GM19395 (cell line): ENCODE data around the gene RPS26.
"Not testable (repeated sequence)": the region's sequence is repeated elsewhere in the genome, so short reads cannot be mapped to it uniquely, and the experiment has no call there.

Experiments used
- ATAC-seq: cut with Tn5 transposase; IDR thresholded peaks from one replicate; pipeline ENCODE4 v1.9.1; 2021; ENCODE audit warnings: mild to moderate bottlenecking, moderate library complexity; ENCODE audit not compliant: unreplicated experiment

The RPS26 gene

DNA sequence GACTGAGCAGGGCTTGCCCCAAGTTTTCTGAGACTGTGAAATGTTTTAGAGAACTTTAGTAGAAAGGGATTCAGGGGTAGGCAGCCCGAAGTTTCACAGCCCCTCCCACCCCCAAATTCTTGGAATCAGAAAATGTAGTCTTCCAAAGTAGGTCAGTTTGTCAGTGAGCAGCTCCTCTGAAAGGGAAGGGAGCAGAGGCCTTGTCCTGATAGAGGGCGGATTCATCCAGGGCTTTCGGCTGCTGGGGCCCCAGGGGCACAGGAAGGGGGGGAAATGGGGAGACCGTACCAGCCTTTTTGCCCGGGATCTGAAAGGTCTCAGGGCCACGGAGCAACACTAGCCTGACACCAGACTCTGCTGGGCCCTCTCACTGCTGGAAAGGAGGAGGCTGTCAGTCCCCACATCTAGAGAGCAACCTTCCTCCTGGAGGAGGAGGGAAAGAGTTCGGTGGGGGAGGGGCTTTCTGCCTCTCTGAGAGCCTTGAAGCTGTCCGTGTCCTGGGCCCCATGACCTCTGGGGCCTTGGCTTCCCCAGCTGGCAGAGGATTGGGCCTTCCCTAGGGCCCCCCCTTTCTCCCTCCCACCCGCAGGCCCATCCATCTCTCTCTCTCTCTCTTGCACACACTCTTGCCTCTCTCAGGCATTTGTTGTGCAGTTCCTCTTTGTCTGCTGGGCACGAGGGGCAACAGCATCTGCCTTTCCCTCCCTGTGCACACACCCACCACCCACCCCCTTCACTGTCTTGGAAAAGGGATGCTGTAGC, 21.1 kb upstream of the RPS26 start, which contains the start of gene IKZF4:
TSS of gene IKZF4 (plus strand) at position 621 of the 762 bp plus-strand sequence. CDS start 451 bp downstream, outside the sequence.
- no peak for ATAC-seq

GRCh38 chr12:56021889-56022497, 19.7 kb upstream of the RPS26 start:
- no peak for ATAC-seq

- ATAC-seq = no peak
These were observed 13.1 kb upstream of the RPS26 start for GRCh38 chr12:56028511-56029165.

- no peak for ATAC-seq
These were observed 12.6 kb upstream of the RPS26 start for GRCh38 chr12:56029166-56029519.

DNA sequence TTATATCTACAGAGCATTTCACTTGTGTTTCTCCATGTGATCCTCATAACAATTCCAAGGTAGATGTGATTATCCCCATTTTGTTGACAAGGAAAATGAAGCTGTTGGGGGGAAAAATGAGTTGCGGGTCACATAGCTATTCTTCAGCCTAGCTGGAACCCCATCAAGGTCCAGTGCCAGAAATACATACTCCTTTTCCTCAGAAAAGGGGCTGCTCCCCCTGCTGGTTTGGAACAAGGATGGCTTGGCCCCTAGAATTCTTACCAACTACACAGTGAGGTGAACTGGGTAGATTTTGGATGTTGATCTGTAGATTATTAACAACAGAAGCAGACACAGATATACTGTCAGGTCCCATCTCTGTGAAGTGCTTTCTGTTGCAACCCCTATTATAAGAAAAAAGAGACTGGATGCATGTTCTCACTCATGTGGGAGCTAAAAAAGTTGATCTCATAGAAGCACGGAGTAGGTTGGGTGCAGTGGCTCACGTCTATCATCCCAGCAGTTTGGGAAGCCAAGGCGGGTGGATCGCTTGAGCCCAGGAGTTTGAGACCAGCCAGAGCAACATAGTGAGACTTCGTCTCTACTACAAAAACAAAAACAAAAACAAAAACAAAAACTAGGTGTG, 11.9 kb upstream of the RPS26 start:
- ATAC-seq = no peak

DNA sequence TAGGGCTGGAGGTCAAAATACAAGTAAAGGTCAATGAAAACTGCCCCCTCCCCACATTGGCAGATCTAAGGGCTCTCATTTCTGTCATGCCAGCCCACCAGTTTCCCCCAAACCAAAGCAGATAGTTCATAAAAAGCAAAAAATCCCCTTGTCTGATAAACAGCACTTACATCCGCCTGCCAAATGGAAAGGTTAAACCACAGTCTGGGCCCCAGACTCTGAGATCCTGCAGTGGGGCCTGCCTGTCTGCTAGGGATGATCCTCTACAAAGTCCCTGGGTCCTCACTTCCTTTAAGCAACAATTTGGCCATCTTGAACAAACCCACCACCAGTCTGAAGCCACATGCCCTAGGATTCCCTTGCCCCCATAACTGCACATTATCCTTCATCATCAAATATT, 9.7 kb upstream of the RPS26 start:
- ATAC-seq = no peak

GRCh38 chr12:56034586-56035332, 7.0 kb upstream of the RPS26 start:
- ATAC-seq = no peak

DNA sequence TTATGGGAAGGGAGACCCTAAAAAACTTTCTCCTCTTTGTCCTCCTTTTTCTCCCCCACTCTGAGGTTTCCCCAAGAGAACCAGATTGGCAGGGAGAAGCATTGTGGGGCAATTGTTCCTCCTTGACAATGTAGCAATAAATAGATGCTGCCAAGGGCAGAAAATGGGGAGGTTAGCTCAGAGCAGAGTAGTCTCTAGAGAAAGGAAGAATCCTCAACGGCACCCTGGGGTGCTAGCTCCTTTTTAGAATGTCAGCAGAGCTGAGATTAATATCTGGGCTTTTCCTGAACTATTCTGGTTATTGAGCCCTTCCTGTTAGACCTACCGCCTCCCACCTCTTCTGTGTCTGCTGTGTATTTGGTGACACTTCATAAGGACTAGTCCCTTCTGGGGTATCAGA, 4.6 kb upstream of the RPS26 start:
- ATAC-seq = no peak

DNA sequence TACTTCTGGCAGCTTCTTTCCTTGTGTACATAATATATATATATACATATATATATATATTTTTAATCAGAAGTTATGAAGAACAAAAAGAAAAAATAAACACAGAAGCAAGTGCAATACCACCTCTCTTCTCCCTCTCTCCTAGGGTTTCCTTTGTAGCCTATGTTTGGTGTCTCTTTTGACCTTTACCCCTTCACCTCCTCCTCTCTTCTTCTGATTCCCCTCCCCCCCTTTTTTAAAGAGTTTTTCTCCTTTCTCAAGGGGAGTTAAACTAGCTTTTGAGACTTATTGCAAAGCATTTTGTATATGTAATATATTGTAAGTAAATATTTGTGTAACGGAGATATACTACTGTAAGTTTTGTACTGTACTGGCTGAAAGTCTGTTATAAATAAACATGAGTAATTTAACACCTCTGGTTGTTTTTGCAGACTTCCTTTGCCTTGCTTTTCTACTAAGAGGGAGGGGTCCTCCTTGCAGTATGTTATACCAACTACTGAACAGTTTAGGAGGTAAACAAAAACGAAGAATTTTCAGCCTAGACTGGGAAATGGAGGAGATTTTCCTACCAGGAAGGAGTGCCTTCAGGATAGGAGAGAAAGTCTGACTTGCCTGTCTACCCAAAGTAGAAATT, 3.6 kb upstream of the RPS26 start:
- no peak for ATAC-seq

DNA sequence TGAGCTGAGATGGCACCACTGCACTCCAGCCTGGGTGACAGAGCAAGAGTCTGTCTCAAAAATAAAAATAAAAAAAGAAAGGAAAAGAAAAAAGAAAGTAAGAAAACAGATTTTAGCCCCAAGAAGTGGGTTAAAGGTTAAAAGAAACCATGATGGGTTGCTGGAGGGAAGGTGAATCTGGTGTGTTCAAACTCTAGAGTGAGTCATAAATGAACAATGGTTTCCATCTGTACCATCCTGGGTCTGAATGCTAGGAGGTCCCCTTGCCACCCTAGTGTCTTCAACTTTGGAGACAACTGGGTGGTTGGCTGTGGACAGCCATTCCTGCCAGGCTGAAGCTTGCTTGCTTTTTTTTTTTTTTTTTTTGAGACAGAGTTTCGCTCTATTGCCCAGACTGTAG, 1.6 kb upstream of the RPS26 start:
- ATAC-seq = no peak

DNA sequence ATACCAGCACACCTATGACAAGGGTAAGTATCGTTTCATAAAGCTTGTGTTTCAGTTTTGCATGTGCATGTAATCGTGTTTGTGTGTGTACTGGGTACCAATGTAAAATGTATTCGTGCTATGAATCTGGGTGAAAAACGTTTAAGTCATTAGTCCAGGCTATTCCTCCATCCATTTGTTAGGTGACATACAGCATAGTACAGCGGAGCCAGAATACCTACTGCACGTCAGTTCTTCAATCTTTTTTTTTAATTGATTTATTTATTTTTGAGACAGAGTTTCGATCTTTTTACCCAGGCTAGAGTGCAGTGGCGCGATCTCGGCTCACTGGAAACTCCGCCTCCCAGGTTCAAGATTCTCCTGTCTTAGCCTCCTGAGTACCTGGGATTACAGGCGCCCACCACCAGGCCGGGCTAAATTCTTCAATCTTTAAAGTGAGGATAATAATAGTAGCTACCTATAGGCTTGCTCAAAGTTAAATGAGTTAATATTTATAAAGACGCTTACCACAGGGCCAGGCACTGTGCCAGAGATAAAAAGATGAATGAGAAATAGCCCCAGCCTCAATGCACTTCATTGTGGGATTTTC, 661 bp upstream of the RPS26 start:
- ATAC-seq = no peak

DNA sequence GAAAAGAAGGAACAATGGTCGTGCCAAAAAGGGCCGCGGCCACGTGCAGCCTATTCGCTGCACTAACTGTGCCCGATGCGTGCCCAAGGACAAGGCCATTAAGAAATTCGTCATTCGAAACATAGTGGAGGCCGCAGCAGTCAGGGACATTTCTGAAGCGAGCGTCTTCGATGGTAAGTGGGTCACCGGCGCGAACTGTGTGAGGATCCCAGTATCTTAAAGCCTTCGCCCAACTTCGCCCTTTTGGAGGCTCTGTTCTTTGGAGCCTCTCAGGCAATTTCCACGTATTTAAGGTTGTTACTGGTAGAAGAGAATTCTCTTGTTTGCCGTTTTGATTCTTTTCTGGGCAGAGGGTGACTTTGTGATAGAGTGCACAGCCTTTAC, 704 bp downstream of the RPS26 start:
- not testable (repeated sequence) for ATAC-seq

- no peak for ATAC-seq
These were observed 1.1 kb downstream of the RPS26 start for GRCh38 chr12:56042843-56043242.

DNA sequence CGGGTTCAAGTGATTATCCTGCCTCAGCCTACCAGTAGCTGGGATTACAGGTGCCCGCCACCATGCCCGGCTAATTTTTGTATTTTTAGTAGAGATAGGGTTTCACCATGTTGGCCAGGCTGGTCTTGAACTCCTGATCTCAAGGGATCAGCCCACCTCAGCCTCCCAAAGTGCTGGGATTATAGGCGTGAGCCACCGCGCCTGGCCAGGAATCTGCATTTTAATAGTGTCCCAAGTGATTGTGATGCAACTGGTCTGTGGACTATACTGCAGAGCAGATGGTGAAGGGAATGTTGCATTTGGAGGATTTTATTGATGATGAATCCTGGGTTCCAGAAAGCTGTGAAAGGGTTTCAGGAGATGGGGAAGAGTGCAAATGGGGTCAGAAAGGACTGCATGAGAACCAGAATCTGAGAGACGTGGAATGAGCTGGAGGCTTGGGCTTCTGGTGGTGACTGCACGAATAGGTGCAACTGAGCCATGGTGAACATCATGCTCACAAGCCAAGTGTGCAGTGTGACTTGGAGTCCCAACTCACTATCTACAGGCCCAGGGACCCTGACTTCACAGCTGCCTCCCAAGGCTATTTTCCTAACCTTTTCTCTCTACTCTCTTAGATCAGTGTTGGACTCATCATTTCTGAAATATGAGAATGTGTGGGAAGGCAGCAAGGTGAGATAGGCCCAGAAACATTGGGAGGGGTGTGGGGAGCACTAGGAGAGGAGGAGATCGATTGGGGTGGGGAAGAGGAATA, 4.5 kb downstream of the RPS26 start:
- ATAC-seq = no peak

DNA sequence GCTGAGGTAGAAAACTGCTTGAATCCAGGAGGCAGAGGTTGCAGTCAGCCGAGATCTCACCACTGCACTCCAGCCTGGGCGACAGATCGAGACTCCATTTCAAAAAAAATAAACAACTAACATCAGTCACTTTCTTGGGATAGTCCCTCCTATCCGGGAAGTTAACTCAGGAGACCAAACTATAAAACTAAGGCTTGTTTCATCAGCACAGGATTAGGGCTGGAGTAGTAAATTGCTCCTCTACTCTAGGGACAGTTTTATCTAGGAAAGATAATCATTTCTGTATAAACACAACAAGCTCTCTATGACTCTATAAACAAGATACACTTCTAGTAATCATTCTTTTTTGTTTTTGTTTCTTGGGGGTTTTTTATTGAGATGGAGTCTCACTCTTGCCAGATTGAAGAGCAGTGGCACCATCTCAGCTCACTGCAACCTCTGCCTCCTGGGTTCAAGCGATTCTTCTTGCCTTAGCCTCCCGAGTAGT, 11.7 kb downstream of the RPS26 start:
- ATAC-seq = no peak

GRCh38 chr12:56059964-56060363, 18.2 kb downstream of the RPS26 start:
- ATAC-seq = not testable (repeated sequence)

DNA sequence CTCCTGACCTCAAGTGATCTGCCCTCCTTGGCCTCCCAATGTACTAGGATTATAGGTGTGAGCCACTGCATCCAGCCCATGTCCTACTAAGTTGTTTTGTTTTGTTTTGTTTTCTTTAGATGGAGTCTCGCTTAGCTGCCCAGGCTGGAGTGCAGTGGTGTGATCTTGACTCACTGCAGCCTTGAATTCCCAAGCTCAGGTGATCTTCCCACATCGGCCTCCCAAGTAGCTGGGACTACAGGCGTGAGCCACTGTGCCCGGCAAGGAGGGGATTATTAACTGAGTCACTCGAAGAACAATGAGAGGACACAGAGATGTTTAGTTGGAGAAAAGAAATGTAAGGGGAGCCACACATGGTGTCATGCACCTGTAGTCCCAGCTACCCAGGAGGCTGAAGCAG, 20.3 kb downstream of the RPS26 start:
- no peak for ATAC-seq

DNA sequence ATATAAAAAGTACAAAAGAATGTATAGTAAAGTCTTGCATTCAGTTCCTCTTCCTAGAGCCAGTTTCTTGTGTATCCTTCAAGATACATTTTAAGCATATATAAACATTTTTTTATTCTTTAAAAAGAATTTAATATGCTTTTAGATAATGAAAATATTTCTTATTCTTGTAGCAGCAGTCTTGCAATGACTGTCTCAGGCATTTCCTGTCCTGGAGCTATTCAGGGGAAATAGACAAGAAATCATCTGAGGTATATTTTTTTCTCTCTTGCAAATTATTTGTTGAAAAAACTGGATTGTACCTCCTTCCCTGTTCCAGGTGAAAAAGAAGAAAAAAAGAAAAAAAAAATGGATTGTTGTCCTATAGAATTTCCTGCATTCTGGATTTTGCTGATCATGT, 21.3 kb downstream of the RPS26 start:
- ATAC-seq = no peak

DNA sequence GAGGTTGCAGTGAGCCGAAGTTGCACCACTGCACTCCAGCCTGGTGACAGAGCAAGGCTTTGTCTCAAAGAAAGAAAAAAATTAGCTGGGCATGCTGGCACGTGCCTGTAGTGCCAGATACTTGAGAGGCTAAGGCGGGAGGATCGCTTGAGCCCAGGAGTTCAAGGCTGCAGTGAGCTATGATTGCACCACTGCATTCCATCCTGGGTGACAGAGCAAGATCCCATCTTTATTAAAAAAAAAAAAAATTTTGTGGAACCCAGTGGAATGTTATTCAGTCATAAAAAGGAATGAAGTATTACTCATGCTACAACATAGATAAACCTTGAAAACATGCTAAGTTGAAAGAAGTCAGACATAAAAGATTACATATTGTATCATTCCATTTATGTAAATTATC, 29.9 kb downstream of the RPS26 start:
- no peak for ATAC-seq
